Sigmoid colon (tissue), 7 donors: Measurements from ENCODE around the gene COQ10A. TPM values are rescaled to one million over a fixed set of nuclear protein-coding genes. Genes with fewer than 3 reads are reported as not detected.

Source experiments
- DNase-seq: peaks from one replicate; pipeline ENCODE4 v3.0.0-alpha.2; 2019
- H3K27ac ChIP-seq, 4 donors: fragments of 200-600 bp; sonication (generic); one replicate each; pipeline ENCODE4 v1.5.1; 2016 to 2019; ENCODE audit warnings: mild to moderate bottlenecking in 1 of 4
- H3K27me3 ChIP-seq, 3 donors: fragments of 200-600 bp; sonication (generic); one replicate each; pipeline ENCODE4 v1.5.1; 2019; ENCODE audit warnings: mild to moderate bottlenecking in 1 of 3
- H3K36me3 ChIP-seq, 4 donors: fragments of 200-600 bp; sonication (generic); one replicate each; pipeline ENCODE4 v1.5.1; 2016 to 2019
- H3K4me1 ChIP-seq, 4 donors: fragments of 200-600 bp; sonication (generic); one replicate each; pipeline ENCODE4 v1.5.1; 2017 to 2019
- H3K4me3 ChIP-seq, 4 donors: fragments of 200-600 bp; sonication (generic); one replicate each; pipeline ENCODE4 v1.5.1; 2017 to 2019; ENCODE audit warnings: mild to moderate bottlenecking in 2 of 4, moderate library complexity in 1 of 4
- H3K9me3 ChIP-seq, 4 donors: fragments of 200-600 bp in 3 of 4; sonication (generic) in 3 of 4; one replicate each; pipeline versions ENCODE4 v1.5.1 to v1.6.1; 2013 to 2019
- EP300 ChIP-seq, 4 donors: sonication (generic); formaldehyde crosslinking; IDR thresholded peaks; one replicate each; pipeline ENCODE4 v1.6.1; 2017; ENCODE audit warnings: antibody characterized with exemption in 4 of 4
- POLR2A ChIP-seq, 2 donors: fragments of 450-650 bp; IDR thresholded peaks; one replicate each; pipeline ENCODE4 v1.6.1; 2016; ENCODE audit warnings: antibody characterized with exemption in 2 of 2, mild to moderate bottlenecking in 2 of 2, moderate library complexity in 2 of 2
- POLR2AphosphoS5 ChIP-seq, 4 donors: sonication (generic); formaldehyde crosslinking; IDR thresholded peaks; one replicate each; pipeline ENCODE4 v1.6.1; 2017; ENCODE audit warnings: antibody characterized with exemption in 4 of 4
- WGBS, 2 donors: extraction: QIAGEN DNeasy Blood & Tissue Kit; methylation state at CpG; one replicate each; pipeline ENCODE4 v1.1.7; 2013; 5-methylcytosine and 5-hydroxymethylcytosine counted together
- intact Hi-C: fragments of 100-400 bp; cut with DNase I; formaldehyde crosslinking; loops from one replicate; pipeline ENCODE4 v1.15.1; 2023
- polyA plus RNA-seq, 3 donors: library from polyadenylated mRNA; stranded (reverse); fragments of 200-250 nt; gene quantifications; one replicate each; pipeline ENCODE4 v1.2.3, GENCODE V29; 2013
- total RNA-seq, 4 donors: library from RNA; depleted of rRNA; stranded (reverse); fragments of >200 nt; gene quantifications; one replicate each; pipeline ENCODE4 v1.1.0, GENCODE V29; 2016
- TF ChIP-seq, protein P1 (sequence below), 4 experiments: fragments of 450-650 bp in 3 of 4; fragments of 200-600 bp in 1 of 4; IDR thresholded peaks; one replicate each; pipeline ENCODE4 v1.5.1; 2016 to 2019; ENCODE audit warnings: antibody characterized with exemption in 4 of 4, mild to moderate bottlenecking in 3 of 4, moderate library complexity in 2 of 4
- donor health status: healthy with polysubstance abuse.
- donor health status: Bipolar disorder and iron deficiency.
- donor health status: healthy.

Gene COQ10A
- total and polyA plus RNA-seq, 7 donors = 2.4 to 25.0 (median 11.8) TPM

GRCh38 chr12:56231184-56231582 is 35.6 kb upstream of the COQ10A start:
- TF ChIP-seq POLR2AphosphoS5 (IDR thresholded peaks at IDR 0.05) (no peak), POLR2A (IDR thresholded peaks at IDR 0.05) (no peak), EP300 (IDR thresholded peaks at IDR 0.05) (no peak)
- TF ChIP-seq, protein P1, sequence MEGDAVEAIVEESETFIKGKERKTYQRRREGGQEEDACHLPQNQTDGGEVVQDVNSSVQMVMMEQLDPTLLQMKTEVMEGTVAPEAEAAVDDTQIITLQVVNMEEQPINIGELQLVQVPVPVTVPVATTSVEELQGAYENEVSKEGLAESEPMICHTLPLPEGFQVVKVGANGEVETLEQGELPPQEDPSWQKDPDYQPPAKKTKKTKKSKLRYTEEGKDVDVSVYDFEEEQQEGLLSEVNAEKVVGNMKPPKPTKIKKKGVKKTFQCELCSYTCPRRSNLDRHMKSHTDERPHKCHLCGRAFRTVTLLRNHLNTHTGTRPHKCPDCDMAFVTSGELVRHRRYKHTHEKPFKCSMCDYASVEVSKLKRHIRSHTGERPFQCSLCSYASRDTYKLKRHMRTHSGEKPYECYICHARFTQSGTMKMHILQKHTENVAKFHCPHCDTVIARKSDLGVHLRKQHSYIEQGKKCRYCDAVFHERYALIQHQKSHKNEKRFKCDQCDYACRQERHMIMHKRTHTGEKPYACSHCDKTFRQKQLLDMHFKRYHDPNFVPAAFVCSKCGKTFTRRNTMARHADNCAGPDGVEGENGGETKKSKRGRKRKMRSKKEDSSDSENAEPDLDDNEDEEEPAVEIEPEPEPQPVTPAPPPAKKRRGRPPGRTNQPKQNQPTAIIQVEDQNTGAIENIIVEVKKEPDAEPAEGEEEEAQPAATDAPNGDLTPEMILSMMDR (IDR thresholded peaks at IDR 0.05) = no peak
- intact Hi-C loops = no loop called here
- Histone ChIP-seq H3K27me3 (no peaks in the 10 kb centered on the region), H3K9me3 (no peaks in the 10 kb centered on the region), H3K4me3 (no peak overlapping the region), H3K4me1 (no peaks in the 10 kb centered on the region), H3K27ac (no peak overlapping the region), H3K36me3 (peaks cover 0 to 28% (median 0%) of the 10 kb centered on the region in 4 donors)
- no peak for DNase-seq
- WGBS, 2 donors = 16 to 70% methylated on average over 11 of the region's 11 CpGs

GRCh38 chr12:56234746-56235436 is 31.9 kb upstream of the COQ10A start:
- Histone ChIP-seq H3K27me3 (no peaks in the 10 kb centered on the region), H3K4me3 (no peak overlapping the region), H3K36me3 (peaks cover 4 to 32% (median 6%) of the 10 kb centered on the region in 4 donors), H3K4me1 (no peaks in the 10 kb centered on the region), H3K27ac (no peak overlapping the region), H3K9me3 (no peaks in the 10 kb centered on the region)
- WGBS, 2 donors = 86 to 88% methylated on average over 16 of the region's 16 CpGs
- intact Hi-C loops = no loop called here
- no peak for TF ChIP-seq POLR2AphosphoS5 (IDR thresholded peaks at IDR 0.05)
- TF ChIP-seq POLR2A (IDR thresholded peaks at IDR 0.05) = no peak
- DNase-seq = no peak

DNA sequence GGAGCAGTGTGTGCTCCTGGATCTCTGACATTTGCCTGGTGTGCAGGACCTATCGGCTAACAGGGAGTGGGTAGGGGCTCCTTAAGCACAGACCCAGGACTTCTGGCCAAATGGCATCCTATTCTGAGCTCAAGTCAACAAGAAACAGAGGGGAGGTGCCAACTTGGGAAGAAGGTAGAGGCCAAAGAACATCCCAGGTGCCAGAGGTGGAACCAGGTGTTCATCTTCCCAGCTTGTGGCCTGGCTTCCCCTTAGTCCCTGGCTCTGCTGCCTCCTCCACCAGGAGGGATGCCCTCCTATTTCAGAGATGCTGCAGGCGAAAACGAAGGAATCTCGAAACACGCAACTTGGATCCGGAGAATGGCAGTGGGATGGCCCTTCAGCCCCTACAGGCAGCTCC is 30.7 kb upstream of the COQ10A start:
- TF ChIP-seq, protein P1 (IDR thresholded peaks at IDR 0.05) = no peak
- TF ChIP-seq POLR2A (IDR thresholded peaks at IDR 0.05) = no peak
- TF ChIP-seq POLR2AphosphoS5 (IDR thresholded peaks at IDR 0.05) = no peak
- TF ChIP-seq EP300 (IDR thresholded peaks at IDR 0.05) = no peak
- 97% methylated on average over 6 of the region's 6 CpGs for WGBS, 2 donors
- intact Hi-C loops = no loop called here
- H3K27ac ChIP-seq = no peak overlapping the region
- DNase-seq = no peak
- H3K4me1 ChIP-seq = no peaks in the 10 kb centered on the region
- H3K27me3 ChIP-seq = no peaks in the 10 kb centered on the region
- H3K9me3 ChIP-seq = no peaks in the 10 kb centered on the region
- no peak overlapping the region for H3K4me3 ChIP-seq
- H3K36me3 ChIP-seq = peaks cover 8 to 43% (median 14%) of the 10 kb centered on the region in 4 donors

DNA sequence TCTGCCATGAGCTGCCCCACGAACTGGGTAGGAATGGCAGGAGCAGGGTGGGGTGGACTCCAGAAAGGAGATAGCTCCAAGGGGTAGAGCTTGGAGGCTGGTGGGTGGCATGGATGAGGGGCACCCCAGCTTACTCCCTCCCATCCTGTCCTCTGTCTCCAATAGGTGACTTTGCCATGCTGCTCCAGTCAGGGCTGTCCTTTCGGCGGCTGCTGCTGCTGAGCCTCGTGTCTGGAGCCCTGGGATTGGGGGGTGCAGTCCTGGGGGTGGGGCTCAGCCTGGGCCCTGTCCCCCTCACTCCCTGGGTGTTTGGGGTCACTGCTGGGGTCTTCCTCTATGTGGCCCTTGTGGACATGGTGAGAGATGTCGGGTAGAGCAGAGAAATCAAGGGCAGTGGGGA is 29.8 kb upstream of the COQ10A start:
- TF ChIP-seq EP300 (IDR thresholded peaks at IDR 0.05) (no peak), POLR2A (IDR thresholded peaks at IDR 0.05) (no peak), POLR2AphosphoS5 (IDR thresholded peaks at IDR 0.05) (no peak)
- TF ChIP-seq, protein P1 (IDR thresholded peaks at IDR 0.05) = no peak
- Histone ChIP-seq H3K9me3 (no peaks in the 10 kb centered on the region), H3K4me1 (no peaks in the 10 kb centered on the region), H3K4me3 (no peak overlapping the region), H3K36me3 (peaks cover 13 to 52% (median 19%) of the 10 kb centered on the region in 4 donors), H3K27ac (no peak overlapping the region), H3K27me3 (no peaks in the 10 kb centered on the region)
- 67 to 83% methylated on average over 5 of the region's 5 CpGs for WGBS, 2 donors
- intact Hi-C loops = no loop called here
- no peak for DNase-seq

DNA sequence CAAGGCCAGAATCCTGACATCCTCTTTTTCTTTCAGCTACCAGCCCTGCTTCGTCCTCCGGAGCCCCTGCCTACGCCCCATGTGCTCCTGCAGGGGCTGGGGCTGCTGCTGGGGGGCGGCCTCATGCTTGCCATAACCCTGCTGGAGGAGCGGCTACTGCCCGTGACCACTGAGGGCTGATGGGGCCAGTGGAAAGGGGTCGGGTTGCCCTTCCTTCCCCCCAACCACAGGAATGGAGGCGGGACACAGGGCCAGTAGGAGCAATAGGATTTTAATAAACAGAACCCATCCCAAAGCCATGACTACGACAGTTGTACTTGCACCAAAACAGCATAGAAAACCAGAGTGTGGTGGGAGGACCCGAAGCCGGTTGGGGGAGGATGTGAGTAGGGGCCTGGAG is 29.2 kb upstream of the COQ10A start:
- WGBS, 2 donors = 76 to 81% methylated on average over 11 of the region's 11 CpGs
- intact Hi-C loops = no loop called here
- peaks cover 15 to 57% (median 25%) of the 10 kb centered on the region in 4 donors for H3K36me3 ChIP-seq
- no peaks in the 10 kb centered on the region for H3K27me3 ChIP-seq
- no peaks in the 10 kb centered on the region for H3K9me3 ChIP-seq
- no peak for DNase-seq
- H3K27ac ChIP-seq = no peak overlapping the region
- TF ChIP-seq EP300 (IDR thresholded peaks at IDR 0.05) (no peak), POLR2A (IDR thresholded peaks at IDR 0.05) (no peak), POLR2AphosphoS5 (IDR thresholded peaks at IDR 0.05) (no peak)
- TF ChIP-seq, protein P1 (IDR thresholded peaks at IDR 0.05) = no peak
- H3K4me1 ChIP-seq = no peaks in the 10 kb centered on the region
- no peak overlapping the region for H3K4me3 ChIP-seq
